HG03432 (cell line): ENCODE measurements around the gene SIX1.

Experiments
- ATAC-seq: cut with Tn5 transposase; IDR thresholded peaks from one replicate; pipeline ENCODE4 v1.9.1; 2021; ENCODE audit warnings: mild to moderate bottlenecking, moderate library complexity; ENCODE audit not compliant: unreplicated experiment

Gene SIX1

GRCh38 chr14:60655898-60656685 lies 6.8 kb upstream of the SIX1 start:
- ATAC-seq = no peak

- ATAC-seq = no peak
These were observed 6.0 kb upstream of the SIX1 start for GRCh38 chr14:60655119-60655897.

- no peak for ATAC-seq
These were observed 5.1 kb upstream of the SIX1 start for GRCh38 chr14:60654334-60654821.

- no peak for ATAC-seq
These were observed 4.5 kb upstream of the SIX1 start for GRCh38 chr14:60653701-60654161.

GRCh38 chr14:60652674-60653651 lies 3.7 kb upstream of the SIX1 start:
- no peak for ATAC-seq

- ATAC-seq = no peak
These were observed 2.8 kb upstream of the SIX1 start for GRCh38 chr14:60651796-60652673.

GRCh38 chr14:60651086-60651795 lies 2.0 kb upstream of the SIX1 start:
- no peak for ATAC-seq

GRCh38 chr14:60650373-60650961 lies 1.2 kb upstream of the SIX1 start:
- no peak for ATAC-seq

GRCh38 chr14:60649875-60650372 lies 647 bp upstream of the SIX1 start:
- ATAC-seq = no peak

GRCh38 chr14:60648249-60648933 lies 886 bp downstream of the SIX1 start:
- no peak for ATAC-seq

- no peak for ATAC-seq
These were observed 1.4 kb downstream of the SIX1 start for GRCh38 chr14:60647837-60648248.

- no peak for ATAC-seq
These were observed 2.0 kb downstream of the SIX1 start for GRCh38 chr14:60647081-60647836.

GRCh38 chr14:60646226-60646818 lies 3.0 kb downstream of the SIX1 start:
- no peak for ATAC-seq

- ATAC-seq = no peak
These were observed 4.0 kb downstream of the SIX1 start for GRCh38 chr14:60645126-60645741.

GRCh38 chr14:60644666-60645065 lies 4.6 kb downstream of the SIX1 start:
- ATAC-seq = no peak
